Suprapubic skin (tissue), 4 donors: ENCODE measurements around the gene FXYD3.

Experiments
- CTCF ChIP-seq, 2 donors: fragments of 200-600 bp in 1 of 2; fragments of 450-650 bp in 1 of 2; sonication (generic) in 1 of 2; IDR thresholded peaks; one replicate each; pipeline ENCODE4 v1.5.1; 2016 to 2019; ENCODE audit warnings: antibody characterized with exemption in 2 of 2, mild to moderate bottlenecking in 1 of 2, moderate library complexity in 1 of 2
- EP300 ChIP-seq: sonication (generic); formaldehyde crosslinking; IDR thresholded peaks from one replicate; pipeline ENCODE4 v1.6.1; 2017; ENCODE audit warnings: antibody characterized with exemption
- POLR2A ChIP-seq, 2 donors: fragments of 450-650 bp; IDR thresholded peaks; one replicate each; pipeline ENCODE4 v1.6.1; 2017; ENCODE audit warnings: antibody characterized with exemption in 2 of 2, mild to moderate bottlenecking in 2 of 2, moderate library complexity in 2 of 2
- POLR2AphosphoS5 ChIP-seq, 3 donors: sonication (generic); formaldehyde crosslinking; IDR thresholded peaks; one replicate each; pipeline ENCODE4 v1.6.1; 2017; ENCODE audit warnings: antibody characterized with exemption in 3 of 3

- TF ChIP-seq CTCF (IDR thresholded peaks at IDR 0.05) (no peak), EP300 (no peak), POLR2A (IDR thresholded peaks at IDR 0.05) (no peak), POLR2AphosphoS5 (IDR thresholded peaks at IDR 0.05) (no peak)
These were observed 9.7 kb downstream of the FXYD3 start for GRCh38 chr19:35125270-35125717.
